NB4 (cell line): ENCODE measurements around the gene NR6A1.

Experiments used
- DNase-seq: peaks from one replicate; pipeline ENCODE4 v3.0.0; 2010; ENCODE audit warnings: low read depth
- H3K4me3 ChIP-seq: one replicate; pipeline ENCODE4 v1.5.1; 2011; ENCODE audit warnings: mild to moderate bottlenecking, low read depth, low read length, moderate library complexity
- CTCF ChIP-seq: IDR thresholded peaks from one replicate; pipeline ENCODE4 v1.5.1; 2012; ENCODE audit warnings: low read depth, low read length
- MAX ChIP-seq: IDR thresholded peaks from 2 replicates; pipeline ENCODE4 v1.6.1; 2011; ENCODE audit warnings: low read depth, low read length
- MYC ChIP-seq: IDR thresholded peaks from 2 replicates; pipeline ENCODE4 v1.6.1; 2011; ENCODE audit warnings: low read depth, low read length
- POLR2A ChIP-seq: IDR thresholded peaks from 2 replicates; pipeline ENCODE4 v1.6.1; 2011; ENCODE audit warnings: mild to moderate bottlenecking; ENCODE audit not compliant: insufficient read length; ENCODE audit errors: extremely low read depth

NR6A1 gene

GRCh38 chr9:124786881-124787573, 15.9 kb upstream of the NR6A1 start:
- no peak for DNase-seq
- TF ChIP-seq POLR2A = no peak
- TF ChIP-seq MAX = no peak
- no peak for TF ChIP-seq MYC
- no peak for TF ChIP-seq CTCF
- no peak overlapping the region for H3K4me3 ChIP-seq

DNA sequence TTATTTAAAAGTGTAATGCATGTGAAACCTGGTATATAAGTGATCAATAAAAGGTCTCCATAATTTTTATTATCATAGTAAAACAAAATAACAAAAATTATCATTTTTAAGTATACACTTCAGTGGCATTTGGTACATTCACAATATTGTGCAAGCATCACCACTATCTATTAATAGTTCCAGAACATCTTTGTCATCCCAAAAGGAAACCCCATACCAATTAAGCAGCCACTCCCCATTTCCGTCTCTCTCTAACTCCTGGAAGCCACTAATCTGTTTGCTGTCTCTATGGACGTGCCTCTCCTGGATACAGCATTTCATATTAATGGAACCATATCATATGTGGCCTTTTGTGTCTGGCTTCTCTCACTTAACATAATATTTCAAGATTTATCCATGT, 13.4 kb upstream of the NR6A1 start:
- peak; percentile 58 for DNase-seq
- no peak overlapping the region for H3K4me3 ChIP-seq
- no peak for TF ChIP-seq MYC
- no peak for TF ChIP-seq MAX
- no peak for TF ChIP-seq CTCF
- no peak for TF ChIP-seq POLR2A

GRCh38 chr9:124783830-124784229, 12.7 kb upstream of the NR6A1 start:
- no peak for TF ChIP-seq POLR2A
- no peak for TF ChIP-seq MYC
- TF ChIP-seq CTCF = no peak
- no peak overlapping the region for H3K4me3 ChIP-seq
- DNase-seq = no peak

DNA sequence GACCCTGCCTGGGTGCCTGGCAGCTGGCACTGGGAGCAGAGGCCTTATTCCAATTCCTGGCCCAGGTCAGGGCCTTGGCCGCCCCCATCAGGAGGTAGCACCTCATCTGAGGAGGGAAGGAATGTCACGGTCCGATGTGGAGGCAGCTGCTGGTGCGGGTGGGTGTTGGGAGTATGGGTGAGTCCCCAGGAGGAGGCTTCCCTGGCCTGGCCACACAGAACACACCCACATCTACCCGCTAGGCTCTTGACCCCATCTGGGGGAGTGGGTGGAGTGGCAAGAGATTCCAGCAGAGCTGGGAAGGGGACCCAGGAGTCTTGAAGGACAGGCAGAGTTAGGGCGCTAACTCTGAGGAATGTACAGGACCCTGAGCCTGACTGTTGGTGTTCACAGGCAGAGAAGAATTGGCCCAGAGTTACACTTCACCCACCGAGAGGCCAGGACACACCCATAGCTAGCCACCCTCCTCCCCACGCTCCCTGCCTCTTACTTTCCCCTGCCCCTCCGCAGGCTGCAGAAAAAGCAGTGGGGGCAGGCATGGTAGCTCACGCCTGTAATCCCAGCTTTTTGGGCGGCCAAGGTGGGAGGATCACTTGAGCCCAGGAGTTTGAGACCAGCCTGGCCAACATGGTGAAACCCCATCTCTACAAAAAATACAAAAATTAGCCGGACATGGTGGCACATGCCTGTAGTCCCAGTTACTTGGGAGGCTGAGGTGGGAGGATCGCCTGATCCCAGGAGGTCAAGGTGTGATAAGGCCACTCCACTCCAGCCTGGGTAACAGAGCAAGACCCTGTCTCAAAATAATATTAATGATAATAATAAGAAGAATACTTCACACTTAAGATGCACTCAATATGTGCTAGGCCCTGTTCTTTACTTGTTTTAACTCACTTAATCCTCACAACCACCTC, 11.8 kb upstream of the NR6A1 start:
- DNase-seq = no peak
- TF ChIP-seq CTCF = no peak
- TF ChIP-seq MYC = no peak
- no peak for TF ChIP-seq POLR2A
- TF ChIP-seq MAX = no peak
- no peak overlapping the region for H3K4me3 ChIP-seq

DNA sequence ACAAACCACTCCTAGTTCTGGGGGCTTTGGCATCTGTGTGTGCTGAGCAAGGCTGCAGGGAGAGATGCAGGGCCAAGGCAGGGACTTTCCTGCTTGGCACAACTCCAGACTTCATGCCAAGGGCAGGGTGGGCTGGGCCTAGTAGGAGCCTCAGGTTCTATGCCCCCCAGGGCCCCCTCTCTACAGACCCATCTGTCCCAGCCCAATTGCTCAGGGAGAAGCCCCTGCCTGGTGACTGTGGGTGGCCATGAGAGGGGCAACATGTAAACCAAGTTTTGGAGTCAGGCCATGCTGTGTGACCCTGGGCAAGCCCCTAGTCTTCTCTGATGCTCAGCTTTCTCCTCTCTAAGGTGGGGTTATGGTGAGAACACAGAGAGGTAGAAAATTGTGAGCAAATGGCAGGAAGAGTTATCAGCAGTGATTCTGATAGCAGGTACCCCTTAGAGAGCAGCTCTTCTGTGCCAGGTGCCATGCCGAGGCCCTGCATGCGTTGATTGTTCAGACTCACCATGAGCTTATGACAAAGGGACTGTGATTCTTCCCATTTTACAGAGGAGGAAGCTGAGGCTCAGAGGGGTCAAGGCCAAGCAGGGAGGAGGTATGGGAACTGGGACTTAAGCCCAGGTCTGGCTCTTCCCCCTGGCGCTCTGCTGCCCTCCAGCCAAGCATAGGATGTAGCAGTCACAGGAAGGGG, 11.0 kb upstream of the NR6A1 start:
- no peak for DNase-seq

More for the DNA sequence above, 11.0 kb upstream of the NR6A1 start:
- no peak overlapping the region for H3K4me3 ChIP-seq
- no peak for TF ChIP-seq MAX
- TF ChIP-seq MYC = no peak
- no peak for TF ChIP-seq POLR2A
- TF ChIP-seq CTCF = no peak
